HEK293T (cell line): ENCODE data around the gene TPMT.

ENCODE experiments used
- ARNT ChIP-seq: fragments of 450-650 bp; IDR thresholded peaks from 2 replicates; pipeline ENCODE4 v1.6.1; 2017; ENCODE audit warnings: mild to moderate bottlenecking
- BHLHE40 ChIP-seq: fragments of 450-650 bp; IDR thresholded peaks from 2 replicates; pipeline ENCODE4 v1.6.1; 2016; ENCODE audit warnings: mild to moderate bottlenecking, moderate library complexity, borderline replicate concordance
- FOXA1 ChIP-seq: fragments of 450-650 bp; IDR thresholded peaks from 2 replicates; pipeline ENCODE4 v1.6.1; 2016; ENCODE audit warnings: mild to moderate bottlenecking
- HDGF ChIP-seq: fragments of 450-650 bp; IDR thresholded peaks from 2 replicates; pipeline ENCODE4 v1.6.1; 2017; ENCODE audit warnings: antibody characterized with exemption, borderline replicate concordance
- NFRKB ChIP-seq: fragments of 450-650 bp; IDR thresholded peaks from 2 replicates; pipeline ENCODE4 v1.6.1; 2016; ENCODE audit warnings: mild to moderate bottlenecking, moderate library complexity
- PKNOX1 ChIP-seq: fragments of 450-650 bp; IDR thresholded peaks from 2 replicates; pipeline ENCODE4 v1.6.1; 2016
- SP1 ChIP-seq: fragments of 450-650 bp; IDR thresholded peaks from 2 replicates; pipeline ENCODE4 v1.6.1; 2017
- TARDBP ChIP-seq: fragments of 450-650 bp; IDR thresholded peaks from 2 replicates; pipeline ENCODE4 v1.6.1; 2016
- ZNF384 ChIP-seq: fragments of 450-650 bp; IDR thresholded peaks from 2 replicates; pipeline ENCODE4 v1.6.1; 2016

GRCh38 chr6:18189196-18189595 lies 34.3 kb upstream of the TPMT start:
- no peak for TF ChIP-seq NFRKB
- no peak for TF ChIP-seq HDGF
- TF ChIP-seq FOXA1: no peak
- TF ChIP-seq SP1: no peak
- no peak for TF ChIP-seq BHLHE40
- TF ChIP-seq TARDBP: no peak
- TF ChIP-seq ZNF384: no peak
- TF ChIP-seq PKNOX1: no peak
- TF ChIP-seq ARNT: no peak
